Neural crest cell (in vitro differentiated cells): ENCODE measurements around the gene SHC1. TPM values are rescaled to one million over a fixed set of nuclear protein-coding genes. Genes with fewer than 3 reads are reported as not detected.

Source experiments
- DNase-seq: peaks from one replicate; pipeline ENCODE4 v3.0.0; 2021; ENCODE audit warnings: low read depth, mixed read lengths, low spot score
- H3K27ac Mint-ChIP-seq: one replicate; pipeline ENCODE4 v1.8.0; 2021; ENCODE audit warnings: mild to moderate bottlenecking, mixed read lengths; ENCODE audit not compliant: unreplicated experiment
- H3K27me3 Mint-ChIP-seq: 2 replicates; pipeline ENCODE4 v1.8.0; 2021; ENCODE audit warnings: low read depth, mild to moderate bottlenecking, mixed read lengths
- H3K36me3 Mint-ChIP-seq: 2 replicates; pipeline ENCODE4 v1.8.0; 2021; ENCODE audit warnings: low read depth, mild to moderate bottlenecking, mixed read lengths
- H3K4me1 Mint-ChIP-seq: 2 replicates; pipeline ENCODE4 v1.8.0; 2021; ENCODE audit warnings: mixed read lengths
- H3K4me3 Mint-ChIP-seq: one replicate; pipeline ENCODE4 v1.8.0; 2021; ENCODE audit warnings: mild to moderate bottlenecking, mixed read lengths
- H3K9me3 Mint-ChIP-seq: 2 replicates; pipeline ENCODE4 v1.8.0; 2021; ENCODE audit warnings: mixed read lengths
- total RNA-seq: library from RNA; stranded (reverse); gene quantifications from 2 replicates; pipeline ENCODE4 v1.2.1, GENCODE V29; 2021
- TF ChIP-seq, protein P1 (sequence below): fragments of 200-600 bp; sonication (generic); conservative IDR thresholded peaks from 2 replicates; pipeline ENCODE4 v1.5.0; 2021; ENCODE audit warnings: antibody characterized with exemption, mild to moderate bottlenecking

Gene SHC1
- total RNA-seq, 1 donor from 2014 or later: 92.9 TPM

DNA sequence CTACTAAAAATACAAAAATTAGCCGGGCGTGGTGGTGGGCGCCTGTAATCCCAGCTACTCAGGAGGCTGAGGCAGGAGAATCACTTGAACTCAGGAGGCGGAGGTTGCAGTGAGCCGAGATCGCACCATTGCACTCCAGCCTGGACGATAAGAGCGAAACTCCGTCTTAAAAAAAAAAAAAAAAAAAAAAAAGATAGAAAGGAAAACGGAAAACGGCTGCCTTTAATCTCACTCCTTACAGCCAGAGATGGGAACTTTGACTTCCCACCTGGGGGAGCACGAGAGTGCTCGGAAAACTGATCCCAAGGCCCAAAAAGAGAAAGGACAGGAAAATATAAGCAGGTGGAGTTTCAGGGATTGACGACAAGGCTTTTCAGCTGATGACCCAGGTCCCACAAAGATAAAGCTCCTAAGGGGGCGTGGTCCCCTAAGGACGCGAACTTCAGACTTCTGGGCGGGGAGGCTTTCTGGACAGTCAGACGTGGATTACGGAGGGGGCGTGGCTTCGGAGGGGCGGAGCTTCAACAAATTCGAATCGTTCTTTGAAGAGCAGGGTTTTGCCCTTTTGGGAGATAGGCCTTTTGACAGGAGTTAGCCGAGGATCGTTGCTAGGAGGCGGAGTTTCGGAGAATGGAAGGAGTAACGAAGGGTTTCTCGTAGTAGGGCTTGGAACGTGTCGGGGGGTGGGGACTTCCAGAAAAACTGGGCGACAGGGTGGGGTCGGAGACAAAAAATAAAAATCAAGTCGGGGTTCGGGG is 3.0 kb upstream of the SHC1 start:
- Mint-ChIP-seq H3K4me1 (peaks cover 38% of the 10 kb centered on the region), H3K4me3 (no peak overlapping the region), H3K9me3 (no peaks in the 10 kb centered on the region), H3K27me3 (no peaks in the 10 kb centered on the region), H3K36me3 (no peaks in the 10 kb centered on the region), H3K27ac (no peak overlapping the region)
- peak; percentile 93 for DNase-seq
- TF ChIP-seq, protein P1, sequence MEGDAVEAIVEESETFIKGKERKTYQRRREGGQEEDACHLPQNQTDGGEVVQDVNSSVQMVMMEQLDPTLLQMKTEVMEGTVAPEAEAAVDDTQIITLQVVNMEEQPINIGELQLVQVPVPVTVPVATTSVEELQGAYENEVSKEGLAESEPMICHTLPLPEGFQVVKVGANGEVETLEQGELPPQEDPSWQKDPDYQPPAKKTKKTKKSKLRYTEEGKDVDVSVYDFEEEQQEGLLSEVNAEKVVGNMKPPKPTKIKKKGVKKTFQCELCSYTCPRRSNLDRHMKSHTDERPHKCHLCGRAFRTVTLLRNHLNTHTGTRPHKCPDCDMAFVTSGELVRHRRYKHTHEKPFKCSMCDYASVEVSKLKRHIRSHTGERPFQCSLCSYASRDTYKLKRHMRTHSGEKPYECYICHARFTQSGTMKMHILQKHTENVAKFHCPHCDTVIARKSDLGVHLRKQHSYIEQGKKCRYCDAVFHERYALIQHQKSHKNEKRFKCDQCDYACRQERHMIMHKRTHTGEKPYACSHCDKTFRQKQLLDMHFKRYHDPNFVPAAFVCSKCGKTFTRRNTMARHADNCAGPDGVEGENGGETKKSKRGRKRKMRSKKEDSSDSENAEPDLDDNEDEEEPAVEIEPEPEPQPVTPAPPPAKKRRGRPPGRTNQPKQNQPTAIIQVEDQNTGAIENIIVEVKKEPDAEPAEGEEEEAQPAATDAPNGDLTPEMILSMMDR: no peak

DNA sequence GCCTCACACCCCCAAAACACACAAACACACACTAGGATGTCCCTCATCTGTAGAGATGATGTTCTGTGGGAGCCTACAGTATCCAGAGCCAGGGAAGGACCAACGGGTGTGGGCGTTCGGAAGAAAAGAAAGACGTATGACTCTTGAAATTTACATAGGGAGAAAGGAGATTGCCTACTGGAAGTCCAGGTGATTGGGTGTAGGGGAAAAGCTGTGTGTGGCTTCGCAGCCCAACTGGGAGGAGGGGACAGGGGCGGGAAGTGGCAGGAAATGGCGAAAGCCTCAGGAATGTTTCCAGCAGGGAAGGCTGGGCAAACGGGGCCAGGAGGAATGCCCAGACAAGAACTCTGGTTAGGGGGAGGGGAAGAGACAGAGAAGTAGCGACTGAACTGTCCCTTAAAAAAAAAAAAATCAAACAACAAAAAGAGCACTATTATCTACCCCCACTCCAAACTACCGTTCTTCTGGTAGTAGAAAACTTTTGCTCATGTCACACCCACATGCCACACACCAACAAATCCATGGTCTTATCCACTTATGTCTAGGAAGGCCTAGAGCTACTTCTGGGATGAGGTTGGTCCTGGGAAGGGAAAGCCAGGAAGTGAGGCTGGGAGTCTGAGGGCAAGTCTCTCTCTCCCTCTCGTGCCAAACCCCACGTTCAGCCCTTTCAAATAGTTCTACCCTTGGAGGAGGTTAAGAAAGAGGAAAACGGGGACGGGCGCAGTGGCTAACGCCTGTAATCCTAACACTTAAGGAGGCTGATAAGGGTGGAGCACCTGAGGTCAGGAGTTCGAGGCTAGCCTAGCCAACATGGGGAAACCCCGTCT is 2.2 kb upstream of the SHC1 start:
- H3K27ac Mint-ChIP-seq: peak overlapping the region; percentile 83
- H3K4me1 Mint-ChIP-seq: peaks cover 42% of the 10 kb centered on the region
- no peaks in the 10 kb centered on the region for H3K36me3 Mint-ChIP-seq
- no peaks in the 10 kb centered on the region for H3K9me3 Mint-ChIP-seq
- no peak overlapping the region for H3K4me3 Mint-ChIP-seq
- DNase-seq: no peak
- no peaks in the 10 kb centered on the region for H3K27me3 Mint-ChIP-seq
- TF ChIP-seq, protein P1: no peak

DNA sequence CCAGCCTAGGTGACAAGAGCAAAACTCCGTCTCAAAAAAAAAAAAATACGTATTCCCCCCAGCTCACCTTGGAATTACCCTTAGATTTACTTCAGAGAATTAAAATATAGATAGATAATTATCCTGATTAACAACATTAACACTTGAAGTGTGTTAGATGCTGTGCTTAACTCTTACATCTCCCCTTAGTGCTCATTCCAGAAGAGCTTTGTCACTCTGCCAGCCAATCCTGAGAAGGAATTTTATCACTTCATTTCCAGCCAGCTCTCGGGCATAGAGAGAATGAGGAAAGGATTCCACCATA is 1.6 kb upstream of the SHC1 start:
- Mint-ChIP-seq H3K36me3 (no peaks in the 10 kb centered on the region), H3K9me3 (no peaks in the 10 kb centered on the region), H3K4me1 (peaks cover 41% of the 10 kb centered on the region), H3K27ac (peak overlapping the region; percentile 83), H3K27me3 (no peaks in the 10 kb centered on the region), H3K4me3 (no peak overlapping the region)
- TF ChIP-seq, protein P1: no peak
- no peak for DNase-seq

DNA sequence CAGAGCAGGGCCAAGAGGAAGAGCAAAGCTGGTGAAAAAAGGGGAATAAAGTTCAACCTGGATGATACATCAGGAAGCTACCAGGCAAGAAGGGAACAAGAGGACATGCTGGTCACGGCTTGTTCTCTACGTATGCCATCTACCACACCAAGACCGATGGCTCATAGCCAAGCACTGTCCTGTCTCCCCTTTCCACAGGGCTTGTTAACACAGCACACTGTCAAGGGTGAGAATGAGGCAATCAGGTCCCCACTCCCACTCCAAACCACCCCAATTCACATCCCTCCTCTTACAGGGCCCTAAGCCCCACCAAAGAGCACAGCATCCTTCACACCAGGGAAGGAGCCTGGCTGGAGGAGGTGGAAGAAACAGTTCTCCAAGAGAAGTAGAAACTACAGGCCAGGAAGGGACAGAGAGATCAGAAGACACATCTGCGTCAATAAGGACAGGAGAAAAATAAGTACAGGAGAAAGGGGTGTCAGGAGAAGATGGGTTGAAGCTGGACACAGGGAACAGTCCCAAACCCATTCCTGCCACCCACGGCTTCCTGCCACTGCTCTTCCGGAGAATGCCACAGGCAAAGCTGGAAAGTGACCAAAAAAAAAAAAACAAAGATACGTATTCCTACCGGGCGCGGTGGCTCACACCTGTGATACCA is 923 bp upstream of the SHC1 start:
- H3K9me3 Mint-ChIP-seq: no peaks in the 10 kb centered on the region
- peak overlapping the region; percentile 86 for H3K4me3 Mint-ChIP-seq
- H3K27ac Mint-ChIP-seq: peak overlapping the region; percentile 98
- no peak for DNase-seq
- no peaks in the 10 kb centered on the region for H3K36me3 Mint-ChIP-seq
- peaks cover 41% of the 10 kb centered on the region for H3K4me1 Mint-ChIP-seq
- no peaks in the 10 kb centered on the region for H3K27me3 Mint-ChIP-seq
- TF ChIP-seq, protein P1: no peak

DNA sequence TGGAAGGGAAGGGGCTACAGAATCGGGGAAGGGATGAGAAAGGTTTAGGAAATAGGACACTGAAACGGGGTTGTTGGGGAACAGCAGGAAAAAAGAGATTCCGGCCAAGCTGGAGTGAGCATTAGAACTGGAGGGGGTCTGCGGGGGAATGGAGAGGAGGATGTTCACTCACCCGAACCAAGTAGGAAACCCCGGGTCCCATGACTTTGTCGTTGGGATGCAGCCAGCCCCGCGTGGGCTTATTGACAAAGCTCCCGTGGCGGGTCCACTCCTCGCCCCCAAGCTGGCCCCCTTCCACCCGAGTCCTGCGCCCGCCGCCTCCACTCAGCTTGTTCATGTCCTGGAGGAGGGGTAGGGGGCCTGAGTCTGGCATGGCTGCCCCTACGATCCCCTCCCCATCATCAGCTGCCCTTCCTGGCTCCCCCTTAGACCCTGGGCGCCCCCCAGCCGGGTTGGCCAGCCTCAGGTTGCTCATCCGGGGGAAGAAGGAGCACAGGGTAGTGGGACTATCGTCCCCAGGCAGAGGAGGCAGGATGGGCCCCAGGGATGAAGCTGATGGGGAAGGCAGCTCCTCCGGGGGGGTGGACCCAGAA is 591 bp downstream of the SHC1 start:
- Mint-ChIP-seq H3K27ac (no peak overlapping the region), H3K27me3 (no peaks in the 10 kb centered on the region), H3K4me3 (peak overlapping the region; percentile 86), H3K9me3 (no peaks in the 10 kb centered on the region), H3K4me1 (peaks cover 41% of the 10 kb centered on the region), H3K36me3 (no peaks in the 10 kb centered on the region)
- TF ChIP-seq, protein P1: no peak
- no peak for DNase-seq
